SU-DHL-6 (cell line): ENCODE results near the gene DKKL1.

ENCODE experiments used
- H2AFZ ChIP-seq: fragments of 200-600 bp; sonication (generic); 2 replicates; pipeline ENCODE4 v1.6.1; 2014; ENCODE audit warnings: low read depth, mild to moderate bottlenecking, moderate library complexity, mixed read lengths, antibody characterized with exemption, low read length; ENCODE audit not compliant: severe bottlenecking
- H3F3A ChIP-seq: fragments of 200-600 bp; shearing (Covaris generic); 2 replicates; pipeline ENCODE4 v1.6.0; 2016; ENCODE audit warnings: antibody characterized with exemption, mild to moderate bottlenecking; ENCODE audit not compliant: insufficient read depth
- H3K27ac ChIP-seq: fragments of 200-600 bp; sonication (generic); 2 replicates; pipeline ENCODE4 v1.5.1; 2016; ENCODE audit warnings: low read depth, mild to moderate bottlenecking, low read length, moderate library complexity, mixed read lengths
- H3K27me3 ChIP-seq: fragments of 200-600 bp; sonication (generic), shearing (Covaris generic); 2 replicates; pipeline ENCODE4 v1.6.0; 2014; ENCODE audit warnings: mild to moderate bottlenecking, low read length
- H3K36me3 ChIP-seq: fragments of 200-600 bp; sonication (generic); 2 replicates; pipeline ENCODE4 v1.6.1; 2014; ENCODE audit warnings: mild to moderate bottlenecking, low read length, mixed read lengths
- H3K4me2 ChIP-seq: fragments of 300-600, 200-600 bp; shearing (Covaris generic), sonication (generic); 2 replicates; pipeline ENCODE4 v1.6.0; 2014; ENCODE audit warnings: low read length, low read depth, mild to moderate bottlenecking; ENCODE audit not compliant: poor library complexity, severe bottlenecking
- H3K4me3 ChIP-seq: fragments of 200-600 bp; sonication (generic); 2 replicates; pipeline ENCODE4 v1.5.1; 2014; ENCODE audit warnings: antibody characterized with exemption, low read length, mild to moderate bottlenecking, mixed read lengths; ENCODE audit not compliant: insufficient read depth, poor library complexity, severe bottlenecking
- H3K79me2 ChIP-seq: fragments of 200-600 bp; sonication (generic); 2 replicates; pipeline ENCODE4 v1.6.1; 2014; ENCODE audit warnings: mild to moderate bottlenecking, low read length, moderate library complexity; ENCODE audit not compliant: insufficient read depth
- H3K9ac ChIP-seq: fragments of 200-600 bp; sonication (generic); 2 replicates; pipeline ENCODE4 v1.7.0; 2014; ENCODE audit warnings: mild to moderate bottlenecking, low read length
- H3K9me2 ChIP-seq: fragments of 200-600 bp; sonication (generic); replicated peaks from 2 replicates; pipeline ENCODE4 v1.6.1; 2014; ENCODE audit warnings: low read length; ENCODE audit not compliant: insufficient read depth
- H3K9me3 ChIP-seq: fragments of 200-600 bp; sonication (generic); 2 replicates; pipeline ENCODE4 v1.6.1; 2014; ENCODE audit warnings: low read length, mixed read lengths; ENCODE audit not compliant: insufficient read depth
- H4K20me1 ChIP-seq: fragments of 200-600 bp; sonication (generic); 2 replicates; pipeline ENCODE4 v1.6.1; 2014; ENCODE audit warnings: low read depth, mild to moderate bottlenecking, antibody characterized with exemption, low read length, moderate library complexity, mixed read lengths
- CTCF ChIP-seq: fragments of 200-600 bp; sonication (generic); IDR thresholded peaks from one replicate; pipeline ENCODE4 v1.5.1; 2017; ENCODE audit warnings: antibody characterized with exemption, mild to moderate bottlenecking, low read length, moderate library complexity; ENCODE audit not compliant: insufficient read depth, poor library complexity, severe bottlenecking
- EZH2phosphoT487 ChIP-seq: fragments of 200-600 bp; sonication (generic), shearing (Covaris generic); conservative IDR thresholded peaks from 2 replicates; pipeline ENCODE4 v1.6.1; 2018; ENCODE audit warnings: mild to moderate bottlenecking, antibody characterized with exemption, low read length, moderate library complexity, mixed read lengths

DKKL1 gene

GRCh38 chr19:49359851-49360820, 3.5 kb upstream of the DKKL1 start:
- Histone ChIP-seq H2AFZ (no peak overlapping the region), H3K27me3 (no peaks in the 10 kb centered on the region), H4K20me1 (no peaks in the 10 kb centered on the region), H3K9me2 (no peaks in the 10 kb centered on the region), H3K79me2 (no peaks in the 10 kb centered on the region), H3F3A (no peaks in the 10 kb centered on the region), H3K4me2 (no peak overlapping the region), H3K36me3 (no peaks in the 10 kb centered on the region), H3K9ac (no peak overlapping the region), H3K9me3 (no peaks in the 10 kb centered on the region), H3K4me3 (no peak overlapping the region), H3K27ac (no peak overlapping the region)
- TF ChIP-seq EZH2phosphoT487 (no peak), CTCF (no peak)

GRCh38 chr19:49361438-49362047, 2.1 kb upstream of the DKKL1 start:
- Histone ChIP-seq H3K36me3 (no peaks in the 10 kb centered on the region), H3K79me2 (no peaks in the 10 kb centered on the region), H3K9ac (no peak overlapping the region), H2AFZ (no peak overlapping the region), H3K4me2 (no peak overlapping the region), H3K27ac (no peak overlapping the region), H3K9me2 (no peaks in the 10 kb centered on the region), H3F3A (no peaks in the 10 kb centered on the region; the same call in 1 of the 2 replicates), H3K4me3 (no peak overlapping the region), H4K20me1 (no peaks in the 10 kb centered on the region), H3K9me3 (no peaks in the 10 kb centered on the region), H3K27me3 (no peaks in the 10 kb centered on the region)
- no peak for TF ChIP-seq CTCF
- no peak for TF ChIP-seq EZH2phosphoT487

- Histone ChIP-seq H3K4me2 (no peak within 1 kb of the TSS), H3K9me3 (no peaks in the 10 kb centered on the region), H4K20me1 (no peaks in the 10 kb centered on the region), H3K79me2 (no peaks in the 10 kb centered on the region), H3K27ac (no peak within 1 kb of the TSS), H3K4me3 (no peak within 1 kb of the TSS), H3K9ac (no peak within 1 kb of the TSS), H3K27me3 (no peaks in the 10 kb centered on the region), H3K36me3 (no peaks in the 10 kb centered on the region), H3F3A (no peaks in the 10 kb centered on the region; the same call in 1 of the 2 replicates), H2AFZ (no peak within 1 kb of the TSS), H3K9me2 (no peaks in the 10 kb centered on the region)
- TF ChIP-seq EZH2phosphoT487 (no peak), CTCF (no peak)
These were observed 1.4 kb upstream of the DKKL1 start, which contains the start of gene TEAD2 for GRCh38 chr19:49362048-49362928. Gene TEAD2, minus strand, starts transcription at chr19:49362416. Its CDS starts 2,341 bp downstream, at chr19:49360075.
